ENCODE measurements around the gene CAPN5.

- TF ChIP-seq CTCF (IDR thresholded peaks at IDR 0.05; ENCODE audit: low read length), result no peak
- no peak for TF ChIP-seq EZH2 (IDR thresholded peaks at IDR 0.05; ENCODE audit: borderline replicate concordance, low read length)
Measured at GRCh38 chr11:77129842-77130756, 63.3 kb downstream of the CAPN5 start.
